Measurements from ENCODE around the gene SMAD4. TPM values are rescaled to one million over a fixed set of nuclear protein-coding genes. Genes with fewer than 3 reads are reported as not detected.
A peak's percentile ranks its signal among the peaks of the same experiment; 100 is the strongest.

SMAD4 gene
- total and polyA plus RNA-seq, 2 of the 8 experiments (the other 6 are each of a cell fraction or from before 2014, with no cell fraction given) = 86.5 to 139 TPM

- Histone ChIP-seq H3K56ac (replicated peaks; ENCODE audit: insufficient read length, low read depth, low read length) (no peak overlapping the region), H2AFZ (ENCODE audit: low read length) (no peak overlapping the region), H3K23me2 (ENCODE audit: low read depth, low read length) (peaks cover 2% of the 10 kb centered on the region; the same call in 1 of the 2 replicates), H3K23ac (ENCODE audit: insufficient read length) (no peak overlapping the region), H3K4me2 (ENCODE audit: insufficient read depth in 1 of 2, low read depth in 2 of 2, low read length in 2 of 2) (no peak overlapping the region), H3K36me3 (ENCODE audit: control insufficient read depth in 2 of 4, insufficient read depth in 4 of 4, low read length in 3 of 4) (no peaks in the 10 kb centered on the region; a peak in 1 of 8 replicates), H3K4me1 (replicated peaks in 1 of 4; ENCODE audit: control insufficient read depth in 3 of 4, insufficient read depth in 4 of 4, low read length in 3 of 4) (peaks cover 0 to 2% (median 0%) of the 10 kb centered on the region in 4 experiments; a peak in 2 of 7 replicates), H3K14ac (ENCODE audit: insufficient read length) (no peak overlapping the region), H4K91ac (replicated peaks; ENCODE audit: insufficient read length, low read length) (no peak overlapping the region), H2BK5ac (ENCODE audit: low read depth, low read length) (no peak overlapping the region), H3K9me3 (ENCODE audit: insufficient read depth in 2 of 2, low read depth in 1 of 2, low read length in 1 of 2) (peaks cover 0 to 9% of the 10 kb centered on the region in 2 experiments; a peak in 1 of 4 replicates), H3K18ac (ENCODE audit: extremely low read depth, low read length) (no peak overlapping the region), H3K4ac (replicated peaks; ENCODE audit: insufficient read length, low read depth, low read length) (no peak overlapping the region), H3K79me2 (ENCODE audit: control insufficient read depth in 1 of 2, insufficient read depth in 2 of 2, low read length in 2 of 2) (no peaks in the 10 kb centered on the region), H4K20me1 (replicated peaks in 1 of 2; ENCODE audit: control insufficient read depth in 1 of 2, insufficient read depth in 2 of 2, low read length in 2 of 2) (no peaks in the 10 kb centered on the region), H4K8ac (ENCODE audit: extremely low read depth, insufficient read depth, low read length) (no peak overlapping the region), H4K5ac (ENCODE audit: insufficient read length, low read depth, low read length) (no peak overlapping the region), H3K9ac (replicated peaks in 1 of 4; ENCODE audit: extremely low read depth in 1 of 4, low read depth in 3 of 4, low read length in 3 of 4) (no peak overlapping the region), H2BK15ac (ENCODE audit: low read length) (no peak overlapping the region), H3K27me3 (replicated peaks in 1 of 4; ENCODE audit: control insufficient read depth in 3 of 4, extremely low read depth in 1 of 4, insufficient read depth in 3 of 4, low read length in 3 of 4) (no peaks in the 10 kb centered on the region), H3K79me1 (ENCODE audit: low read depth, low read length) (no peaks in the 10 kb centered on the region), H3K27ac (ENCODE audit: low read depth, low read length) (no peak overlapping the region), H2BK120ac (replicated peaks; ENCODE audit: low read depth, low read length) (no peak overlapping the region), H3K4me3 (ENCODE audit: extremely low read depth in 1 of 4, insufficient read depth in 2 of 4, low read depth in 3 of 4, low read length in 4 of 4) (no peak overlapping the region), H2BK20ac (ENCODE audit: low read length) (0 out of 2 replicates have a peak overlapping the region, but pooled peaks have one; percentile 32), H2BK12ac (ENCODE audit: low read depth, low read length) (no peak overlapping the region), H2AK5ac (ENCODE audit: low read depth, low read length) (0 out of 2 replicates have a peak overlapping the region, but pooled peaks have one; percentile 91)
- ChIA-PET CTCF (ENCODE audit: partially characterized antibody) (interaction anchor here (0.6 to 5.2 kb wide), 11 partner anchors 10 to 1718 kb away, joined by 3 to 56 read pairs (median 3); partner anchors contain the start of gene MRO), POLR2A (ENCODE audit: partially characterized antibody) (no interaction called here)
- DNase-seq (ENCODE audit: low read depth in 1 of 2, low spot score in 2 of 2) (no peak), FAIRE-seq (no peak)
- 85% methylated on average over 9 of the region's 9 CpGs; no CpG with 5 or more reads in 1 of the 2 experiments for WGBS, 2 experiments (ENCODE audit: extremely low coverage in 1 of 2, insufficient coverage in 1 of 2, insufficient read length in 1 of 2, insufficient replicate concordance in 2 of 2, low coverage in 1 of 2, low lambda C conversion rate in 2 of 2, missing lambda C conversion rate in 1 of 2)
- TF ChIP-seq JUN (IDR thresholded peaks at IDR 0.05; ENCODE audit: low read depth, low read length) (no peak), POU5F1 (IDR thresholded peaks at IDR 0.05; ENCODE audit: low read depth, low read length) (no peak), GTF2F1 (IDR thresholded peaks at IDR 0.05; ENCODE audit: borderline replicate concordance, low read depth, low read length) (no peak), PHF8 (conservative IDR thresholded peaks at IDR 0.05; ENCODE audit: low read depth, low read length) (no peak), CTBP2 (IDR thresholded peaks at IDR 0.05; ENCODE audit: borderline replicate concordance, insufficient read depth, insufficient read length, low read length) (no peak), CTCF (IDR thresholded peaks at IDR 0.05; ENCODE audit: control extremely low read depth in 1 of 3, insufficient read depth in 1 of 3, low read depth in 1 of 3, low read length in 3 of 3) (no peak), HDAC2 (IDR thresholded peaks at IDR 0.05; ENCODE audit: borderline replicate concordance in 1 of 2, low read depth in 2 of 2, low read length in 2 of 2) (no peak), ZNF274 (IDR thresholded peaks at IDR 0.05; ENCODE audit: borderline replicate concordance, extremely low read depth, low read length) (no peak), TAF7 (optimal IDR thresholded peaks at IDR 0.05; ENCODE audit: borderline replicate concordance, low read depth, low read length) (no peak)
Measured at GRCh38 chr18:51107598-51108305, 77.7 kb downstream of the SMAD4 start.

All from H1 (cell line).